Activated CD8-positive, alpha-beta T cell treated with anti-CD3 and anti-CD28 coated beads for 36 hours (primary cell): ENCODE data around the gene PKNOX2. TPM values are rescaled to one million over a fixed set of nuclear protein-coding genes. Genes with fewer than 3 reads are reported as not detected.

Experiments
- ATAC-seq: fragments of 200-7000 bp; cut with Tn5 transposase; one replicate; pipeline ENCODE4 v1.10.0; 2021; ENCODE audit warnings: mild to moderate bottlenecking, moderate library complexity
- CTCF ChIA-PET: fragments of 350-600 bp; sonication (Branson Sonifier 250); formaldehyde crosslinking; loops from one replicate; lab custom pipeline; 2021; ENCODE audit warnings: antibody characterized with exemption; lab: Charles Lee
- POLR2A ChIA-PET: fragments of 350-600 bp; sonication (Branson Sonifier 250); formaldehyde crosslinking; loops from one replicate; lab custom pipeline; 2021; ENCODE audit warnings: antibody characterized with exemption; lab: Charles Lee
- DNase-seq: peaks from one replicate; pipeline ENCODE4 v3.0.0-alpha.2; 2020
- H3K27ac Mint-ChIP-seq: one replicate; pipeline ENCODE4 v1.8.0; 2021; ENCODE audit warnings: mild to moderate bottlenecking, mixed read lengths
- H3K27me3 Mint-ChIP-seq: one replicate; pipeline ENCODE4 v1.8.0; 2021; ENCODE audit warnings: mixed read lengths
- H3K36me3 Mint-ChIP-seq: one replicate; pipeline ENCODE4 v1.8.0; 2021; ENCODE audit warnings: low read depth, mixed read lengths
- H3K4me1 Mint-ChIP-seq: one replicate; pipeline ENCODE4 v1.8.0; 2021; ENCODE audit warnings: low read depth, mixed read lengths
- H3K4me3 Mint-ChIP-seq: one replicate; pipeline ENCODE4 v1.8.0; 2021; ENCODE audit warnings: mild to moderate bottlenecking, moderate library complexity, mixed read lengths
- H3K9me3 Mint-ChIP-seq: one replicate; pipeline ENCODE4 v1.8.0; 2021; ENCODE audit warnings: mixed read lengths
- CTCF ChIP-seq: fragments of 200-600 bp; IDR thresholded peaks from one replicate; pipeline ENCODE4 v1.8.0; 2022; ENCODE audit warnings: antibody characterized with exemption, mild to moderate bottlenecking
- intact Hi-C: fragments of 100-400 bp; cut with micrococcal nuclease; formaldehyde crosslinking; loops from one replicate; pipeline ENCODE4 v1.10.0; 2022
- total RNA-seq, 2 experiments: library from RNA; stranded (reverse); gene quantifications; one replicate each; pipeline ENCODE4 v1.2.3, GENCODE V29; 2021

PKNOX2 gene
- total RNA-seq, 2 experiments from 2014 or later = not detected

DNA sequence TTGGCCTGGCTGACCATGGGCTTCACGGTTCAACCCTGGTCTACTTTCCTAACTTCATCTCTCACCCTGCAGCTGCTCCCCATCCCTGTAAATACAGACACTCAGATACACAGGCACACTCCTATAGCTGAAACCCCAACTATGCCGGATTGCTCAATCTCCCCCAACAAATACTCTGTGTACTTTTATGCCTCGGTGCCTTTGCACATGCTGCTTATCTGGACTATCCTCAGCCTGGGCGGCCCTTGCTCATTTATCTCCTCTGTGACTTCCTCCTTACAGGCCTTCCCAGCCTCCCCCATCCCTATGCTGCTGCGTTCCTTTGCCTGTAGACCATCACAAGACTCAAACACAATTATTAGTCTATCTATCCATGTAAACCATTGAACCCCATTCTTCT, 76.6 kb downstream of the PKNOX2 start:
- no peaks in the 10 kb centered on the region for H3K36me3 Mint-ChIP-seq
- H3K4me3 Mint-ChIP-seq = no peak overlapping the region
- no peak for DNase-seq
- ChIA-PET POLR2A (no interaction called here), CTCF (no interaction called here)
- H3K9me3 Mint-ChIP-seq = no peaks in the 10 kb centered on the region
- ATAC-seq = no peak
- no peak overlapping the region for H3K27ac Mint-ChIP-seq
- intact Hi-C loops = no loop called here
- peaks cover 5% of the 10 kb centered on the region for H3K27me3 Mint-ChIP-seq
- no peaks in the 10 kb centered on the region for H3K4me1 Mint-ChIP-seq
- TF ChIP-seq CTCF = no peak

- POLR2A ChIA-PET = interaction anchor here (0.7 kb wide), 1 partner anchor 25 kb away, joined by 3 read pairs; no protein-coding TSS in a partner anchor
- intact Hi-C loops = no loop called here
- no peaks in the 10 kb centered on the region for H3K9me3 Mint-ChIP-seq
- H3K4me3 Mint-ChIP-seq = no peak overlapping the region
- no peaks in the 10 kb centered on the region for H3K4me1 Mint-ChIP-seq
- peaks cover 5% of the 10 kb centered on the region for H3K27me3 Mint-ChIP-seq
- CTCF ChIA-PET = no interaction called here
- DNase-seq (no peak), ATAC-seq (no peak)
- H3K36me3 Mint-ChIP-seq = no peaks in the 10 kb centered on the region
- TF ChIP-seq CTCF = no peak
- no peak overlapping the region for H3K27ac Mint-ChIP-seq
These were observed 77.7 kb downstream of the PKNOX2 start for GRCh38 chr11:125242141-125242775.

- peaks cover 4% of the 10 kb centered on the region for H3K27me3 Mint-ChIP-seq
- H3K36me3 Mint-ChIP-seq = no peaks in the 10 kb centered on the region
- no peaks in the 10 kb centered on the region for H3K4me1 Mint-ChIP-seq
- DNase-seq (no peak), ATAC-seq (no peak)
- H3K9me3 Mint-ChIP-seq = no peaks in the 10 kb centered on the region
- no peak overlapping the region for H3K27ac Mint-ChIP-seq
- POLR2A ChIA-PET = no interaction called here
- CTCF ChIA-PET = no interaction called here
- H3K4me3 Mint-ChIP-seq = no peak overlapping the region
- TF ChIP-seq CTCF = no peak
- intact Hi-C loops = no loop called here
These were observed 79.6 kb downstream of the PKNOX2 start for GRCh38 chr11:125244166-125244565.

DNA sequence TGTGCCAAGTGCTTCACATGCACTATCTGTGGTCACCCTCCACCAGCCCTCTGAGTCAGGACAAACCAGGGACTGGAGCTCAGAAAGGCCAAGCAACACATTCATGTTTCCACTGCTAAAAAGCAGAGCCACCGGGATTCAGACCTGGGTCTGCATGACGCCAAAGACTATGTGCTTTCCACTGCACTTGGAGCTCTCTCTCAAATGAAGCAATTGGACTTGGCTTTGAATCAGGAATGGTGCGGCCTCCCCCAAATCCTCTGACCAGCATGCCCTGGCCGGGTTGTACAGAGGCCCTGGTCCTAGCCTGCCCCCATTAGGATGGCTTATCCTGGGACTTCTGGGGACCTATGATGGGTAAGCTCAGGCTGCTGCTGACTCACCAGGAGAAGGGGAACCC, 80.7 kb downstream of the PKNOX2 start:
- ChIA-PET CTCF (no interaction called here), POLR2A (no interaction called here)
- Mint-ChIP-seq H3K9me3 (no peaks in the 10 kb centered on the region), H3K27ac (no peak overlapping the region), H3K36me3 (no peaks in the 10 kb centered on the region), H3K4me1 (no peaks in the 10 kb centered on the region), H3K4me3 (no peak overlapping the region), H3K27me3 (no peaks in the 10 kb centered on the region)
- no peak for TF ChIP-seq CTCF
- ATAC-seq = no peak
- DNase-seq = no peak
- intact Hi-C loops = no loop called here

- CTCF ChIA-PET = no interaction called here
- Mint-ChIP-seq H3K36me3 (no peaks in the 10 kb centered on the region), H3K27me3 (no peaks in the 10 kb centered on the region), H3K27ac (no peak overlapping the region), H3K4me3 (no peak overlapping the region), H3K9me3 (no peaks in the 10 kb centered on the region), H3K4me1 (no peaks in the 10 kb centered on the region)
- POLR2A ChIA-PET = no interaction called here
- no peak for ATAC-seq
- no peak for DNase-seq
- no peak for TF ChIP-seq CTCF
- intact Hi-C loops = no loop called here
These were observed 82.9 kb downstream of the PKNOX2 start for GRCh38 chr11:125247431-125247830.
